Skeletal muscle tissue (tissue), 4 donors: ENCODE results near the gene C5AR2. TPM values are rescaled to one million over a fixed set of nuclear protein-coding genes. Genes with fewer than 3 reads are reported as not detected.
"Not testable (repeated sequence)": the region's sequence is repeated elsewhere in the genome, so short reads cannot be mapped to it uniquely, and the experiment has no call there.

Experiments
- H3K27ac ChIP-seq: one replicate; pipeline ENCODE4 v1.7.0; 2013; ENCODE audit warnings: mild to moderate bottlenecking, low read depth, low read length, inconsistent platforms
- H3K27me3 ChIP-seq, 3 donors: one replicate each; pipeline ENCODE4 v1.7.0; 2013; ENCODE audit warnings: low read length in 3 of 3; ENCODE audit not compliant: control insufficient read depth in 3 of 3, insufficient read depth in 3 of 3
- H3K36me3 ChIP-seq, 3 donors: one replicate each; pipeline ENCODE4 v1.7.0; 2013; ENCODE audit warnings: low read length in 3 of 3; ENCODE audit not compliant: control insufficient read depth in 3 of 3, insufficient read depth in 3 of 3
- H3K4me1 ChIP-seq, 3 donors: one replicate each; pipeline ENCODE4 v1.7.0; 2013; ENCODE audit warnings: low read length in 3 of 3, mild to moderate bottlenecking in 3 of 3; ENCODE audit not compliant: control insufficient read depth in 3 of 3, insufficient read depth in 3 of 3
- H3K4me3 ChIP-seq, 3 donors: one replicate each; pipeline ENCODE4 v1.7.0; 2013; ENCODE audit warnings: low read length in 3 of 3
- H3K9ac ChIP-seq, 3 donors: one replicate each; pipeline ENCODE4 v1.7.0; 2013; ENCODE audit warnings: low read length in 3 of 3, mild to moderate bottlenecking in 3 of 3, moderate library complexity in 2 of 3, low read depth in 1 of 3
- H3K9me3 ChIP-seq, 3 donors: one replicate each; pipeline ENCODE4 v1.7.0; 2013; ENCODE audit warnings: low read length in 3 of 3; ENCODE audit not compliant: control insufficient read depth in 3 of 3
- total RNA-seq: library from RNA; depleted of rRNA; stranded (reverse); fragments of >200 nt; gene quantifications from one replicate; pipeline ENCODE4 v1.2.3, GENCODE V29; 2014
- donor health status: Osteomylitis.

C5AR2 gene
- total RNA-seq, result 0.52 TPM

- peaks cover 0 to 2% (median 0%) of the 10 kb centered on the region in 3 donors for H3K4me1 ChIP-seq
- H3K4me3 ChIP-seq, result peak within 1 kb of the TSS in 1 of 3 donors; percentile 7
- H3K9me3 ChIP-seq, result no peaks in the 10 kb centered on the region
- peaks cover 4 to 12% (median 5%) of the 10 kb centered on the region in 3 donors for H3K27me3 ChIP-seq
- no peaks in the 10 kb centered on the region for H3K36me3 ChIP-seq
- H3K9ac ChIP-seq, result peak within 1 kb of the TSS in 1 of 3 donors; percentile 16
- peak within 1 kb of the TSS; percentile 58 for H3K27ac ChIP-seq
These were observed at the start of gene C5AR2 for GRCh38 chr19:47331931-47332547. TSS of gene C5AR2 (plus strand) at chr19:47332175. CDS start at chr19:47340800, 8,625 bp downstream.

GRCh38 chr19:47283405-47284059 lies 48.4 kb upstream of the C5AR2 start:
- H3K36me3 ChIP-seq, result no peaks in the 10 kb centered on the region
- no peak overlapping the region for H3K4me3 ChIP-seq
- no peak overlapping the region for H3K9ac ChIP-seq
- H3K27me3 ChIP-seq, result no peaks in the 10 kb centered on the region
- no peaks in the 10 kb centered on the region for H3K9me3 ChIP-seq
- no peaks in the 10 kb centered on the region for H3K4me1 ChIP-seq
- no peak overlapping the region for H3K27ac ChIP-seq

- H3K36me3 ChIP-seq, result no peaks in the 10 kb centered on the region
- H3K9ac ChIP-seq, result no peak overlapping the region
- H3K9me3 ChIP-seq, result no peaks in the 10 kb centered on the region
- peaks cover 2 to 5% (median 2%) of the 10 kb centered on the region in 3 donors for H3K4me1 ChIP-seq
- no peaks in the 10 kb centered on the region for H3K27me3 ChIP-seq
- no peak overlapping the region for H3K27ac ChIP-seq
- H3K4me3 ChIP-seq, result no peak overlapping the region
These were observed 47.6 kb upstream of the C5AR2 start for GRCh38 chr19:47284324-47284899.

- Histone ChIP-seq H3K4me3 (no peak overlapping the region), H3K9me3 (no peaks in the 10 kb centered on the region), H3K9ac (no peak overlapping the region), H3K27me3 (no peaks in the 10 kb centered on the region), H3K4me1 (no peaks in the 10 kb centered on the region), H3K36me3 (peaks cover 0 to 2% (median 2%) of the 10 kb centered on the region in 3 donors), H3K27ac (no peak overlapping the region)
These were observed 35.9 kb upstream of the C5AR2 start for GRCh38 chr19:47296036-47296435.

GRCh38 chr19:47300867-47301266 lies 31.1 kb upstream of the C5AR2 start:
- not testable (repeated sequence) for H3K9me3 ChIP-seq, H3K36me3 ChIP-seq, H3K27ac ChIP-seq, H3K27me3 ChIP-seq, H3K9ac ChIP-seq, H3K4me3 ChIP-seq, H3K4me1 ChIP-seq

- Histone ChIP-seq H3K27me3 (no peaks in the 10 kb centered on the region), H3K9ac (no peak overlapping the region), H3K9me3 (no peaks in the 10 kb centered on the region), H3K4me1 (peaks cover 0 to 3% (median 3%) of the 10 kb centered on the region in 3 donors), H3K4me3 (no peak overlapping the region), H3K36me3 (no peaks in the 10 kb centered on the region), H3K27ac (no peak overlapping the region)
These were observed 29.7 kb upstream of the C5AR2 start for GRCh38 chr19:47302249-47302648.

GRCh38 chr19:47303966-47304365 lies 28.0 kb upstream of the C5AR2 start:
- Histone ChIP-seq H3K9ac (no peak overlapping the region), H3K36me3 (no peaks in the 10 kb centered on the region), H3K27ac (no peak overlapping the region), H3K27me3 (no peaks in the 10 kb centered on the region), H3K4me3 (no peak overlapping the region), H3K4me1 (peaks cover 0 to 3% (median 3%) of the 10 kb centered on the region in 3 donors), H3K9me3 (no peaks in the 10 kb centered on the region)

- H3K9me3 ChIP-seq, result no peaks in the 10 kb centered on the region
- peak overlapping the region in 2 of 3 donors; percentile 40 to 49 for H3K4me3 ChIP-seq
- H3K36me3 ChIP-seq, result no peaks in the 10 kb centered on the region
- peak overlapping the region in 2 of 3 donors; percentile 22 to 41 for H3K9ac ChIP-seq
- peaks cover 0 to 8% (median 0%) of the 10 kb centered on the region in 3 donors for H3K27me3 ChIP-seq
- peaks cover 0 to 3% (median 3%) of the 10 kb centered on the region in 3 donors for H3K4me1 ChIP-seq
- H3K27ac ChIP-seq, result no peak overlapping the region
These were observed 26.6 kb upstream of the C5AR2 start for GRCh38 chr19:47305309-47305751.

- no peak overlapping the region for H3K27ac ChIP-seq
- no peak overlapping the region for H3K4me3 ChIP-seq
- H3K4me1 ChIP-seq, result peaks cover 0 to 3% (median 3%) of the 10 kb centered on the region in 3 donors
- H3K27me3 ChIP-seq, result peaks cover 3 to 17% (median 4%) of the 10 kb centered on the region in 3 donors
- H3K9me3 ChIP-seq, result no peaks in the 10 kb centered on the region
- no peak overlapping the region for H3K9ac ChIP-seq
- H3K36me3 ChIP-seq, result no peaks in the 10 kb centered on the region
These were observed 25.7 kb upstream of the C5AR2 start for GRCh38 chr19:47306303-47306702.

GRCh38 chr19:47309038-47309437 lies 22.9 kb upstream of the C5AR2 start:
- Histone ChIP-seq H3K4me1 (peaks cover 0 to 3% (median 3%) of the 10 kb centered on the region in 3 donors), H3K9me3 (no peaks in the 10 kb centered on the region), H3K4me3 (no peak overlapping the region), H3K36me3 (no peaks in the 10 kb centered on the region), H3K27ac (no peak overlapping the region), H3K9ac (no peak overlapping the region), H3K27me3 (peaks cover 3 to 28% (median 4%) of the 10 kb centered on the region in 3 donors)
